ENCODE results near the gene HOXB6.

HOXB6 gene

GRCh38 chr17:48565925-48566710, 38.7 kb downstream of the HOXB6 start:
- DNase-seq (ENCODE audit: low read depth): no peak

DNA sequence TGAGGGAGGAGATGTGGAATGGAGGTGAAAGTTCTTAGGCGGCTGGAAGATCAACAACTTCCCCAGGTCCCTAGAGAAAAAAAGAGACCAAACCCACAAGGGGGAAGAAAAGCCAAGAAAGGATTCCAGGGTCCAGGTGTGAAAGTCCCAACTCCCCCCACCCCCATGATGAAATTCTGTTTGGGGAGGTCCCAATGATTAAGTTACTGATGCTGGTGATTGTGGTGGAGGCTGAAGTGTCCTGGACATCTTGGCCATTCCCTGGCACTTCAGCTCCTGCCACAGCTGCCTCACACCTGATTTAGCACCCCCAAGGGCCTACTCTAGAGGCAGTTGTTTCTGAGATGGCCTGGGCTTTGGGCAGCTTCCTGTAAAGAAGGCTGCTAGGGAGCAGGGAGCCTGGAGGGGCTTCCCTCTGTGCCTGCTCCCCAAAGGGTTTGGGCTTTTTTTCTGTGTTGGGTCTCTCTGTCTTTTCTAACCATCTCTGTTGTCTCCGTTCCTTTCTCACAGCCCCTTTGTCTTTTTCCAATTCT, 39.7 kb downstream of the HOXB6 start:
- DNase-seq (ENCODE audit: low read depth): no peak

GRCh38 chr17:48564188-48565021, 40.4 kb downstream of the HOXB6 start:
- no peak for DNase-seq (ENCODE audit: low read depth)

DNA sequence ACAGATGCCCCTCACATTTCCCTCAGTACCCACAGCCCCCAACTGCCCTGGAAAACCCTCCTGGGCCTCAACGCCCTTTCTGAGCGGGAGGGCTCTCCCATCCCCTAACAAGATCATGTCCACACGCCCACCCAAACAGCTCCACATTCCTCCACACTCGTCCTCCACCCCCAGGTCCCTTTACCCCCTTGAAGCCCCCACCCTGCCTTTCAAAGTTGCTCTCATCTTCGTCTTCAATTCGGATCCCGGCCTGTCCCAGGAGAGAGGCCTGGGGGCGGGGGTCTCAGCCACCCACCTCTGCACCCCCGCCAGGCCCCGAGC, 41.0 kb downstream of the HOXB6 start:
- DNase-seq (ENCODE audit: low read depth): no peak

- no peak for DNase-seq (ENCODE audit: low read depth)
Observed at GRCh38 chr17:48563385-48563838, 41.4 kb downstream of the HOXB6 start.

DNA sequence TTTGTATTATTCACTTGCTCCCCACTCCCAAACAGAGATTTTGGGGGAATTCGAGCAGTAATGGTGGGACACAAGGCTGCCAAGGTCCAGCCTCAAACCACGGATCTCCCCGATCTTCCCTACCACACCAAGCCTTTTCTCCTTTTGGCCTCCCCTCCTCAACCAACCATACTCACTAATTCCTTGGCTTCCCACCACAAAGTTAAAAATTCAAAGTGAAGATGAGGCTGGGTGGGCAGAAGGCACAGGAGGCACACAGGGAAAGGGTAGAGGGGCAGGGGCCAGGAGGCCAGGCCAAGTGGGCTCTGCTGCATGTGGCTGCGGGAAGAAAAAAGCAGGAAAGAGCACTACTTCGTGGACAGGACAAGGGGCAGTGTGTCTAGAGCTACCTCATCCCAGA, 41.9 kb downstream of the HOXB6 start:
- no peak for DNase-seq (ENCODE audit: low read depth)

- DNase-seq (ENCODE audit: low read depth): no peak
Observed at GRCh38 chr17:48561884-48562810, 42.6 kb downstream of the HOXB6 start.

- DNase-seq (ENCODE audit: low read depth): no peak
Observed at GRCh38 chr17:48559840-48560817, 44.7 kb downstream of the HOXB6 start.

DNA sequence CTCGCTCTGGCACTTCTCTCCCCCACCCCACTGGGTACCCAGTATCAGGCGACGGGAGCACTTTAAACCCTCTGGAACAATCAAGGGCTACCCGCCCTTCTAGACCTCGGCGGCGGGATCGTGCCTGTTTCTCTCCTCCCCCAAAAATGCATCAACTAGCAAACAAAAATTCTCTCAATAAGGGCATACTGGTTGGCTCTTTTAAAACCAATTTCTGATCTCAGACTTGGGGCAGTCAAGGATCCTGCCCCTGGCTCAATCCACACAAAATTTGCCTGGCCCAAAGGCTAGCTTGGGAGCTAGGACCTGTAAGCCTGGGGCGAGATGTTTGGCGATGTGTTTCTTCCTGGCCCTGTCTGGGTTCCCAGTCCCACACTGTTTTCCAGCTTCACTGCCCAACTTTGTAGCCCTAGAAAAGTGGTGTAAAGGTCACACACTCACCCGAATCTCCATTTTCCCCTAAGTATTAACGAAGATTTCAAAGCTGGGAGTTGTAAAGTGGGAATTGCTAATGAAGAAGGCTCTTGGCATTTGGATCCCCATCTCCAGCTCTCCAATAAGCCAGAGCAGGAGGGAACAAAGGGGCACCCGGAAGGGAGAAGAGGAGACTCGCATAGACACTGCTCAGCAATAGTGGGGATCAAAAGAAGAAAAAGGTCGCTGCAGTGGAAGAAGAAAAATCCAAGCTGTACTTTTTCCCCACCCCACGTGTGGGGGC, 45.5 kb downstream of the HOXB6 start:
- no peak for DNase-seq (ENCODE audit: low read depth)

DNA sequence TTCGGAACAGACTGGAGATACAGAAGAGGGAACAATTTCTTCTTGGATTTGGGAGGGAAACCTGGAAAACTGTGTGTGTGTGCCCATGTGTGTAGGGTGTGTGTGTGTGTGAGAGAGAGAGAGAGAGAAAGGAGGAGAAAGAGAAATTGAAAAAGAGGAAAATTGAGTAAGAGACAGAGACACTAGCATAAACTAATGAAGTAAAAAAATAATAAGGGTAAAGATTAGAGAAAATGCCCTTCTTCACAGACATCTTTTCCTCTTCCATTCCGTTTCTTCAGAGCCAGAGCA, 46.0 kb downstream of the HOXB6 start:
- no peak for DNase-seq (ENCODE audit: low read depth)

GRCh38 chr17:48558057-48558830, 46.5 kb downstream of the HOXB6 start:
- no peak for DNase-seq (ENCODE audit: low read depth)

GRCh38 chr17:48556576-48557401, 48.0 kb downstream of the HOXB6 start:
- no peak for DNase-seq (ENCODE audit: low read depth)

GRCh38 chr17:48556229-48556575, 48.6 kb downstream of the HOXB6 start:
- no peak for DNase-seq (ENCODE audit: low read depth)

GRCh38 chr17:48555258-48556228, 49.2 kb downstream of the HOXB6 start:
- DNase-seq (ENCODE audit: low read depth): peak; percentile 85

GRCh38 chr17:48554412-48555257, 50.2 kb downstream of the HOXB6 start:
- DNase-seq (ENCODE audit: low read depth): no peak

DNA sequence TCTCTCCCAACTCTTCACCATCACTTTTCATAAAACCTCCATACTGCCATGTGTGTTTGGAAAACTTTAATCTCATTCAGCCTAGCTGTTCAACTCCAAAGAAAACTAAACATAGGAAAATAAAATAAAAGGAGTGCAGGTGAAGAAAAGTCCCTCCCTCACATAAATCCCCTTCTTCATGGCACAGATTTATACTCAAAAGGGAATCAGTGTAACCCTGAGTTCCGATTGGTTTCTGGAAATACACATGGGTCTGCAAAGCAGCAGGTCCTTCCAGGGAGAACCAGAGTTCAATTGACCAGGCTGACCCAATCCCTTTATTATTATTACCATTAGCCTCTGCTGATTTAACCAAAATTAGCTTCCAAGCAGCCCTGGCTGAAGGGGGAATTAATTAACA, 51.0 kb downstream of the HOXB6 start:
- DNase-seq (ENCODE audit: low read depth): no peak

- DNase-seq (ENCODE audit: low read depth): no peak
Observed at GRCh38 chr17:48553190-48553547, 51.6 kb downstream of the HOXB6 start.

All from GM04504 (cell line).